ENCODE measurements around the gene ASPHD2. TPM values are rescaled to one million over a fixed set of nuclear protein-coding genes. Genes with fewer than 3 reads are reported as not detected.

The ASPHD2 gene
- total RNA-seq, 3 donors from 2014 or later = 0.59 to 1.3 (median 0.64) TPM

DNA sequence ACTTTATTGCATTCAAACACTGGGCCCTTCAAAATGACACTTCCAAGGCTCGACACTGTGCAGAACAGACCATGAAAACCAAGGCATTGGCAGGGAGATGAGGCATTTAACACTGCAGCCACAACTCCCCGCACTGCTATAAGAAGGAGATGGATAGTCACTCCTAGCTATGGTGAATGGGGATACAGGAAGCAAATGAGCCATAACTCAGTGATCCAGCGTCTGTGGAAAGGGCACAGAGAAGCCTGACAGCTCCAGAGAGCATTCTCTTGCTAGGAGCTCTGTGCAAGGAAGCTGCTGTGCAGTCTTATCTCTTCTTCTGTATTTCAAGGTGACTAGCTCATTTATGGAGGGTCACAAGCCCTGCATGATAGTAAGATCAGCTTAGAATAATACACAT, 33.6 kb downstream of the ASPHD2 start:
- Histone ChIP-seq H3K27ac (no peak overlapping the region), H3K9me3 (no peaks in the 10 kb centered on the region), H3K4me3 (no peak overlapping the region), H3K4me1 (no peaks in the 10 kb centered on the region), H3K27me3 (no peaks in the 10 kb centered on the region), H3K36me3 (no peaks in the 10 kb centered on the region)
- DNase-seq (ENCODE audit: low spot score in 2 of 2) = no peak
- TF ChIP-seq POLR2A (IDR thresholded peaks at IDR 0.05) (no peak), CTCF (IDR thresholded peaks at IDR 0.05) (no peak), POLR2AphosphoS5 (IDR thresholded peaks at IDR 0.05) (no peak)
- intact Hi-C loops (cut with DNase I; ENCODE audit: low total_unique reads) = loop anchor here (5.0 kb wide), 1 partner anchor 85 kb away; no protein-coding TSS in a partner anchor

- intact Hi-C loops (cut with DNase I; ENCODE audit: low total_unique reads) = loop anchor here (5.0 kb wide), 1 partner anchor 84 kb away; no protein-coding TSS in a partner anchor
- H3K36me3 ChIP-seq = no peaks in the 10 kb centered on the region
- no peak for DNase-seq (ENCODE audit: low spot score in 2 of 2)
- TF ChIP-seq POLR2A (IDR thresholded peaks at IDR 0.05) (no peak), CTCF (IDR thresholded peaks at IDR 0.05) (no peak), POLR2AphosphoS5 (IDR thresholded peaks at IDR 0.05) (no peak)
- no peaks in the 10 kb centered on the region for H3K27me3 ChIP-seq
- H3K4me1 ChIP-seq = no peaks in the 10 kb centered on the region
- no peak overlapping the region for H3K4me3 ChIP-seq
- H3K9me3 ChIP-seq = no peaks in the 10 kb centered on the region
- H3K27ac ChIP-seq = no peak overlapping the region
Measured at GRCh38 chr22:26463101-26463661, 34.1 kb downstream of the ASPHD2 start.

DNA sequence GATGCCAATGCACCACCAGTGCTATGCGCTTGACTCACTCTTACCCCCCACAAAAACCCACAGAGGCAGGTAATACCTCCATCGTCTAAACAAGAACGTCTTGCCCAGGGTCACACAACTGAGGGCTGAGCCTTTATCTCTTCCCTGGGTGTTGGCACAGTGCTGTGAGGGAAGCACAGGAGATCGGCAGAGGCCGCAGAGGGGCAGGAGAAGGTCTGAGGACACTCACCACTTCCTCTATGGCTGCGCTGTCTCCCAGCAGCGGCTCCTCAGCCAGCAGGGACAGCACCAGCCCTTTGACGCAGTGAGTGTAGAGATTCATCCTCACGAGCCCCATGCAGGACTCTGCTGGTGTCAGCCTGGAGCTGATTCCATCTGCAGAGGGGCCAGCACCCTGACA, 34.6 kb downstream of the ASPHD2 start:
- H3K4me3 ChIP-seq = no peak overlapping the region
- no peaks in the 10 kb centered on the region for H3K36me3 ChIP-seq
- no peaks in the 10 kb centered on the region for H3K4me1 ChIP-seq
- intact Hi-C loops (cut with DNase I; ENCODE audit: low total_unique reads) = loop anchor here (5.0 kb wide), 1 partner anchor 84 kb away; no protein-coding TSS in a partner anchor
- H3K27ac ChIP-seq = no peak overlapping the region
- no peak for DNase-seq (ENCODE audit: low spot score in 2 of 2)
- TF ChIP-seq CTCF (IDR thresholded peaks at IDR 0.05) = no peak
- TF ChIP-seq POLR2AphosphoS5 (IDR thresholded peaks at IDR 0.05) = no peak
- TF ChIP-seq POLR2A (IDR thresholded peaks at IDR 0.05) = no peak
- no peaks in the 10 kb centered on the region for H3K9me3 ChIP-seq
- no peaks in the 10 kb centered on the region for H3K27me3 ChIP-seq

DNA sequence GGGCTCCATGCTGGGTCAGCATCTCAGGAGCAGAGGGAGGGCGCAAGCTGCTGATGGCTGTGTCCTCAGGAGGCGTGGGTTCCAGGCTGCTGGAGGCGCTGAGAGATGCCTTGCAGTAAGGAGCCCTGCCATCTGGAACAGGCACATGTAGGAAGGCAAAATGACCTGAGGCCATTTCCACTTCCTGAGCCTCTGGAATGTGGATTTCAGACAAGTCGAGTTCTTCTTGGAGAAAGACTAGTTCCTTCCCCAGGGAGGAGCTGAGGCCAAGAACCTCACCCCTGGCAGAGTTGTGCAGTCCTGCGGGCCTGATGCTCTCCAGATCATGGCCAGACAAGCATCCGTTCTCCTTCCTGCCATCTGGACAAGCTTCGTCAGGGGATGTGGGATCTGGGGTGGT, 35.3 kb downstream of the ASPHD2 start:
- no peak for DNase-seq (ENCODE audit: low spot score in 2 of 2)
- H3K4me1 ChIP-seq = no peaks in the 10 kb centered on the region
- no peaks in the 10 kb centered on the region for H3K9me3 ChIP-seq
- TF ChIP-seq POLR2A (IDR thresholded peaks at IDR 0.05) (no peak), POLR2AphosphoS5 (IDR thresholded peaks at IDR 0.05) (no peak), CTCF (IDR thresholded peaks at IDR 0.05) (no peak)
- intact Hi-C loops (cut with DNase I; ENCODE audit: low total_unique reads) = loop anchor here (5.0 kb wide), 1 partner anchor 83 kb away; no protein-coding TSS in a partner anchor
- H3K27me3 ChIP-seq = no peaks in the 10 kb centered on the region
- H3K27ac ChIP-seq = no peak overlapping the region
- no peaks in the 10 kb centered on the region for H3K36me3 ChIP-seq
- no peak overlapping the region for H3K4me3 ChIP-seq

GRCh38 chr22:26466196-26466595, 37.1 kb downstream of the ASPHD2 start:
- no peaks in the 10 kb centered on the region for H3K4me1 ChIP-seq
- H3K36me3 ChIP-seq = peaks cover 5% of the 10 kb centered on the region
- no peak overlapping the region for H3K4me3 ChIP-seq
- TF ChIP-seq POLR2A (IDR thresholded peaks at IDR 0.05) (no peak), POLR2AphosphoS5 (IDR thresholded peaks at IDR 0.05) (no peak), CTCF (IDR thresholded peaks at IDR 0.05) (no peak)
- no peak overlapping the region for H3K27ac ChIP-seq
- intact Hi-C loops (cut with DNase I; ENCODE audit: low total_unique reads) = no loop called here
- H3K27me3 ChIP-seq = no peaks in the 10 kb centered on the region
- DNase-seq (ENCODE audit: low spot score in 2 of 2) = no peak
- H3K9me3 ChIP-seq = no peaks in the 10 kb centered on the region
